NAMALWA (cell line): ENCODE measurements around the gene CACFD1.

ENCODE experiments used
- DNase-seq: peaks from one replicate; pipeline ENCODE4 v3.0.0-alpha.2; 2015; ENCODE audit warnings: low spot score

Gene CACFD1

DNA sequence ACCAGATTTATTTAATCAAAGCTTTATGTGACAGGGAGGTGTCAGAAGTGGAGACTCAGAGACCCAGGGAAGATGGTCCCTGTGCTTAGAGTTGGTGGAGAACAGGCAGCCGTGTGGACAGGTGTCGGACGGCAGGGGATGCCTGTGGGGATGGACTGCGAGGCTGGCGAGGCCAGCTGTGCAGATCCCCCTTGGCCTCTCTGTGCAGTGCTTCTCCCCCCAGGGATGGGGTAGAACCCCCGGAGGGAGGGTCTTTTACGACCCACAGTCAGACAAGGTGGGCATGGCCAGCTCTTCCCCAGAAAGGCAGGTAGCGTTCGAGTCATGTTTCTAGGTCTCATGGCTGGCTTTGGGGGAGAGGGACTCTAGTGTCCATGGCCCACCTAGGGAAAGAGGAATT lies 23.8 kb downstream of the CACFD1 start:
- no peak for DNase-seq

DNA sequence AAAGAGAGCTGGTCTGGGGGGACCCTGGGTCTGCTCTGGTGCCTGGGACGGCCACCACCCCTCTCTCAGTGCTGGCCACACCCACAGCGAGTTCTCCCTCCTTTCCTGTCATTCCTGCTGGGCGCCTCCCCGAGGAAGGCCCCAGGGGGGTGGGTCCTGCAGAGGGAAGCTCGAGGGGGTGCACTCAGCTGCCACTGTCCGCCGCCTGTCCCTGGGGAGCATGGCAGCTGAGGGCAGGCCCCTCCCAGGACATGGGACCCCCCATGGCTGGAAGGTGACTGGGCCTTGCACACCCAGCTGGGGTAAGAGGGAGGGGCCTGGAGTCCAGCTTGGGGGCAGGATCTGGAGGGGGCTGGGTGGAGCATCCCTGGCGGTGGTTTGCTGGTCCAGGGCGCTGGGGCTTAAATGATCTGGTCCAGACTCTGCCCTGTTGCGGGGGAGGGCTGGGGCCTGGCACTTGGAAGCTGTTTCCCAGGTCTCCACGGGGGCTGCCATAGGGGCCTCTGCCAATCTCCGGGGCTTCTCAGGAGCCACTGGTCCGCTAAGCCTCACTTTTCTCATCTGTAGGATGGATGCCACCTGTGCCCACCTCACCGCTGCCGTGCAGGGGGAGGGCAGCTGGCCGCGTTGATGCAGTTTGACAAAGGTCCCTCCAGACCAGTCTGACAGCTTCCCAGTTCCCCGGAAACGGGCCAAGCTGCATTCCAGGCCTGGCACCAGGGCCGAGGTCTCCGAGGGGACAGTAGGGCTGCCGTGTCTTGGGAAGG lies 25.1 kb downstream of the CACFD1 start:
- DNase-seq = no peak

DNA sequence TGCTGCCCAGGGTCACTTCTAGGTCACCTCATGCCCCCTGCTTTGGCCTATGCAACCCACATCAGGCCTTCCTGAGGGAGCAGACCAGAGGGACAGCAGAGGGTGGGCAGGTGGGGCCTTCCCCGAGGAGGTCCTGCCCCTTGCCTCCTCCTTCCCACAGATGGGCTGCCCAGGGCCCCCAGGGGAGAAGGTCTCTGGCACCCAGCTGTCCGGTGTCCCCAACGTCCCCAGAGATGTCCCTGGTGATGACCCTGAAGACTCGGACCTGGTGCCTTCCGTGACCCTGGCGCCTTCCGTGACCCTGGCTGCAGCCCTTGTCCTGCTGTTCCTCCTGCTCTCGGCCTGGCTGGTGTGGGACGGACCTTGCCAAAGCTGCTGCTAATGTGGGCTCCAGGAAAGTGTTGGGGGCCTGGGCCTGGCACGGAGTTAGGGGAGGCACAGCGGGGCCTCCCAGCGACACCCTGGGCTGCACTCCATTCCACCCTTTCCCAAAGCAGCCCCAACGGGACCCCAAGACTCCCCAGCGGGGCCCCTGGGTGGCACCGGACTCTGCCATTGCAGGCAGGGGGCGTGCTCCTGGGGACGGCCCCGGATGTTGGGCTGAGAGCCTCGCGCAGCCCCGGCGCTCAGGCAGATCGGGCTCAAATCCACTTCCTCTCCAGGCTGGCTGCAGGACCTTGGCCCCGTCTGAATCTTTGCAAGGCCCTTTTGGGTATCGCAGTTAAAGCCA lies 25.9 kb downstream of the CACFD1 start:
- peak; percentile 53 for DNase-seq

DNA sequence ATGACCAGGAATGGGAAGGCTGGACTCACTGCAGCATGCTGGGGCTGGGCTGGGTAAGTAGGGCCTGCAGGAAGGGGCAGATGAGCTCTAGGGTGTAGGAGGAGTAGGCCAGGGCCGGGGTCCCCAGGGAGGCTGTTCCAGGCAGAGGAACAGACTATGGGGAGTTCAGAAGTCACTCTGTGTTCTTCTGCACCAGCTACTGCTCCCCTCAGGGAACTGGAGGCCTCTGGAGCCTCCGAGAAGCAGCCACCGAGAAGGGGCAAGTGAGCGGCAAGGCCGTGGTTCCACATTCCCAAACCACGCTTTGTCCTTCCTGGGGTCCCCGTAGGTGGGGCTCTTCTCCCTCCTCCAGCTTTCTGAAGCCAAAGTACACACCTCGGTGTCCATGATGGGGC lies 27.6 kb downstream of the CACFD1 start:
- no peak for DNase-seq

DNA sequence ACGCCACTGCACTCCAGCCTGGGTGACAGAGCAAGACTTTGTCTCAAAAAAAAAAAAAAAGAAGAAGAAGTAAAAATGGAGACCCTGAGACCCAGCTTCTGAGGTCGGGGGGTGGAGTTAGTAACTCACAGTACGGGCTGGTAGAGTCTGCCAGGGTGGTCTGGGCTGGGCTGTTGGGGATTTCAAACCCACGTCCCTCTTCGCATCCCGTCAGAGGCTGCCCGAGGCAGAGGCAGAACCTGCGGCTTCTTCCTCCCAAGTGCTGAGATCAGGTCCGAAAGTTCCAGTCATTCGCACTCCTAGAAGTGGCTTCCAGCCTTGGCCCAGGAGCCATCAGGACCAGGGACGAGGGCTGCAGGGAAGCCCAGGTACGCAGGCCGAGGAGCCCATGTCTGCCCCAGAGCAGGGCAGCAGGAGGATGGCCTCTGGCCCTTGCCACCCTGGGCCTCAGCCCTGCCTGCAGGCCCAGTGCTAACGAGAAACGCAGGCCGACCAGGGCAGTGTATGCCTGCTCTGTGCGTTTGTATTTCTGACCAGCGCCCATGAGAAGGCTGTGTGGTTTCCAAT lies 29.0 kb downstream of the CACFD1 start:
- DNase-seq = no peak

DNA sequence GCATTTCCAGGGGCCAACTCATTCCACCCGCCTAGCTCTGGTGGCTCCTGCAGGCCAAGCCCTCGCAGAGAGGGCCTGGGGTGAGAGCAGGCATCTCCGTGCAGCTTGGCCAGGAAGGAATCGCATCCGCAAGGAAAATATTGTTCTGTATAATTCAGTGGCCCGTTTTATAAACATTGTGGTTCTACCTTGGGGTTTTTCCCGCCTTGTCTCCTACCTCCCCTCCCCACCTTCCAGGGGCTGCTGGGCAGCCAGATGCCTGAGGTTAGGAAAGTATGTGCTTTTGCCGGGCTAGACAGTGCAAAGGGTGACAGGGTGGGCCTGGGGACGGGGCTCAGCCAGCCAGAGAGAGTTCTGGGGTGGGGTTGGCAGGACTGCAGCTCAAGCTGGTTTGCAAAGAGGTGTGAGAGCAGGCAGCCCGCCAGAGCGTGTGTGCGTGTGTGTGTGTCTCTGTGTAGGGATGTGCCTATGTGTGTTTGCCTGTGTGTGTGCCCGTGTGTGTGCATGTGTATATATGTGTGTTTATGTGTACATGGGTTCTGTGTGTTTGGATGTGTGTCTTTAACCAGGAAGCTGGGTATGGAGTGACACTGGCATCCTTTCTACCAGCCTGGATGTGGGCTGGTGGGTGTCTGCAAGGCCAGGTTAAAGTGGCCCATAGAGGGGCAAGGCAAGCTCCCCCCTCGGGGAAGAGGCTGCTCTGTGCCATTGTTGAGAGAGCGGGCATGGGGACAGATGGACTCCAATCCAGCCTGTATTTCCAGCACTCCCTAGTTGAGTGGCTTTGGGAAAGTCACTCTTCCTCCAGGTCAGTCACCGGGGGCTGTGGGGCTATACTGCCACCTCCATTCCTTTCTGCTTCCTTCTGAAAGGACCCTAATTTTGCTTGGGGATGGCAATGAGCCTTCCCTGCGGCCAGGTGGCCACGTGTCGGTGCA lies 29.7 kb downstream of the CACFD1 start:
- no peak for DNase-seq

DNA sequence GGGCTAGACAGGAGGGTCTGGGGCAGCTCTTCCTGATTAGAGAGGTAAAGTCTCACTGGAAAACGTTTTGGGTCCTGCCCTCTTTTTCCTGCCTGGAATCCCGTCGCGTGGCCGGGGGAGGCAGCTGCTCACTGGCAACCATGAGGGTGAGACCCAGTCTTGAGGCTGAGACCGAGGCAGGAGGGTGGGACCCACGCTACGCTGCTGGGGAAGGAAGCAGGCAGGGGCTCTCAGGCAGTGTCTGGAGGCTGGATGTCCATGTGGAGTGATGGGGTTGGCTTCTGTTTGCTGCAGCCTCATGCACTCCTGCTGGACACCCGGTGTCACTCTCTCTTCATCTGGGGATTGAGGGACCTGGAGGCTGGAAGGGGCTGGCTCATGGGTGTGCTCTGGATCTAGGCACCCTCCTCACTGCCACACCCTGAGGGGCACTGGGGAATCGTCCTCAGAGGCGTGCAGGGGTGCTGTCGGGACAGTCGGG lies 30.5 kb downstream of the CACFD1 start:
- DNase-seq = no peak

DNA sequence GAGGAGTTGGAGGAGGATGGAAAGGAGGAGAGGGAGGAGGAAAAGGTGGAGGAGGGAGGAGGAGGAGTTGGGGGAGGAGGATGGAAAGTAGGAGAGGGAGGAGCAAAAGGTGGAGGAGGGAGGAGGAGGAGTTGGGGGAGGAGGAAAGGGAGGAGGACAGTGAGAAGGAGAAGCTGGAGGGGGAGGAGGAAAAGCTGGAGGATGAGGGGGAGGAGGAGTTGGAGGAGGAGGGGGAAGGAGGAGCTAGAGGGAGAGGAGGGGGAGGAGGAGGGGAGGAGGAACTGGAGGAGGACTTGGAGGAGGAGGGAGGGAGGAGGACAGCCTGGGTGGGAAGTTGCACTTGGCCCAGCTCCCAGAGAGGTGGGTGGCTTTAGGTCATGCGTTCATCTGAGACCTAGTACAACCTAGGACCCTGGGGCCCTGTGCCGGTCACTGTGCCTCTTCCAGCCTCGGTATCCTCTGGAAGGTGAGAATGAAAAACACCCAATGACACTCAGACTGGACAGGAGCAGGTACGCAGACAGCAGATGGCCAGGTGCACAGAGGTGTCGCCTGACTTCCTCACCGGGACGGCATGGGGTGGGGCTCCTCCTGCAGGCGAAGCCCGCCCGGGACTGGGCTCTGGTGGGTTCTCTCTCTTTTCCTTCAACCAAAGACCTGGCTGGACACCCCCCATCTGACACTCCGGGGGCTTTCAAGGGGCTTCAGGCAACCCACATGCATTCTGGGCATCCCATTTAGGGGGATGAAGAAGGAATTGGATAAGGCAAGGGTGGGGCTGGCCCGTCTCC lies 31.3 kb downstream of the CACFD1 start:
- no peak for DNase-seq

DNA sequence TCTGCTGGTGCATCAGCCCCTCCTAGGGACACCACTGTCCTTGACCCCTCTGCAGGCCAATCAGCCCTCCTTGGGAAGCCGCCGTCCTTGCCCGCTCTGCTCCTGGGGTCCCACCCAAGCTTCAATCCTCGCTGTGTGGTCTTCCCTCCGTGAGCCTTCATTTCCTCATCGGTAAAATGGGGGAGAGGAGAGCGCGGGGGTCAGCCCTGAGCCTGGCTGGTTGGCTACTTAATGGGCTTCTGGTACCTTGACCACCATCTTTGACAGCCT lies 31.8 kb downstream of the CACFD1 start:
- no peak for DNase-seq

DNA sequence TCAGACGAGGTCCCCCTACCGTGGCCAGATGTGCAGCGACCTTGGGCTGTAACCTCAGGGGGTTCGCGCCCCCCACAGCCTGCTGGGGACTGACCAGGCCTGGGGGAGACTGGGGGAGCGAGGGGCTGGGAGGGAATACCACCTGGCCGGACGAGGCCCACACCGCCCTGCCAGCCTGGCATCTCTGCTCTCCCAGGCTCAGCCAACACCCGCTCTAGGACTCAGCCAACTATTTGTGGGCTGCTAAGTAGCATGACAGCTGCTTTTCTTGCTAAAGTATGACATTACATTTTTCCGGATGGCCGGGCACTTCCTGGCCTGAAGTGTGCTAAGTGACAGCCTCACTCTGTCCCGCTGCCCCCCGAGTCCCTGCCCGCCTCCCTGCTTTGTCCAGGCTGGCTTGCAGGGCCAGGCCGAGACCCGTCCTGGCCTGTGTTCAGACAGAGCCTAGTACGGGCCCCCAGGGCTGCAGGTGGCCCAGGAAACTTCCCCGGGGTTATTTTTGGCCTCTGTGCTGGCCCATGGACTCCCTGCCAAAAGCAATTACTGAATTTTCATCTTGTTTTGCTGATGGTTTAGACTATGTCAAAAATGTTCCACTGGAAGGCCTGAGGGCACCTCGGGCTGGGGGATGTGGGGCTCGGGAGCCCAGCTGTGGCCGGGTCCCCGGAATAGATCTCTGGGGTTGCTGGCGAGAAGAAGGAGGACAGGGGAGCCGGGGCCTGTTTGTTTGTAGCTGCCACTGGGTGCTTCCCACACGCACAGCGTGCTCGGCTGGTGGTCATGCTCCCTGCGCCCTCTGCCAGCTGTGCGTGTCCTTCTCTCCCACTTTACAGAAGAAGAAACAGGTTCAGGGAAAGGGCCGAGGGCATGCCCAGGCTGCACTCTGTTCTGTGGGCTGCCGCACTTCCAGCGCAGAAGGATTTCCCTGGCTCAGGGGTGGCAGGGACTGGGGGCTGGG lies 32.6 kb downstream of the CACFD1 start:
- DNase-seq = no peak

DNA sequence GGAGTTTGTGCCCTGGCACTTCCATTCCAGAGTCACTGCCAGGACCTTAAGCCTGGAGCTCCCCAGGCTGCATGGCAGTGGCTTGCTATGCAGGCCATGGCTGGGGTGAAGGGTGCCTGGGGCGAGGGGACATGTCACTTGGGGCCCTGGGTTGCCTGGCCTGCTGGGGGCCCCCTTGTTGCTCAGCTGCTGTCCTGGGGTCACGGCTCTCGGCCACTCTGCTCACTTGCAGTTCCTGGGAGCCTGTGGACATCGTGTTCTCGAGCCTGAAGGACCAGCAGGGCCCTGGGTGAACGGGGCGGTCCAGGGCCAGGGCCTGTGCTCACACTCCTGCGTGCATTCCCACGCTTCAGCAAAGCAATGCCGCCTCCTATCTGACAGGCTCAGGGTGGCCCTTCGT lies 33.6 kb downstream of the CACFD1 start:
- no peak for DNase-seq

DNA sequence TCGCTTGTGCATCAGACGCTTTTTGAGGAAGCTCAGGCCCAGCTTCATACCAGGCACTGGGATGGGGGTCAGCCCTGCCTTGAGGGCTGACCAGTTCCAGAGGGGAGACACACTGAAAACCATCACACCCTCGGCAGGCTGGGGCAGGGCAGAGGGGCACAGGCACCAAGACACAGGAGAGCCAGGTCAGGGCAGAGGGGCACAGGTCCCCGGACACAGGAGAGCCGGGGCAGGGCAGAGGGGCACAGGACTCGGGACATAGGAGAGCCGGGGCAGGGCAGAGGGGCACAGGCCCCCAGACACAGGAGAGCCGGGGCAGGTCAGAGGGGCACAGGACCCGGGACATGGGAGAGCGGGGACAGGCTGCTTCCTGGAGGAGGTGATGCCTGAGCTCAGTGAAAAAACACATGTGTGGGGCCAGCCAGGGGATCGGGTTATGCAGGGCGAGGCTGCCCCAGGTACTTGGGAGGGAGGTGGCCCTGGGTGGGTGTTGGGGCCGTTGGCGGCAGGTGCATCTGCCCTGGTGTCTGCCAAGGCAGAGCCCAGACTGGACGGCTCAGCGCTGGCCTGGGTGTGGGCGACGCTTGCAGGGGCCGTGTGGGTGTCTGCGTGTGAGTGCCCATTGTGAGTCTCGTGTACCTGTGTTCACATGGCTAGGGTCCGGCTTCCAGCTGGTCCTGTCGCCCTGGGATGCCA lies 34.2 kb downstream of the CACFD1 start:
- no peak for DNase-seq

DNA sequence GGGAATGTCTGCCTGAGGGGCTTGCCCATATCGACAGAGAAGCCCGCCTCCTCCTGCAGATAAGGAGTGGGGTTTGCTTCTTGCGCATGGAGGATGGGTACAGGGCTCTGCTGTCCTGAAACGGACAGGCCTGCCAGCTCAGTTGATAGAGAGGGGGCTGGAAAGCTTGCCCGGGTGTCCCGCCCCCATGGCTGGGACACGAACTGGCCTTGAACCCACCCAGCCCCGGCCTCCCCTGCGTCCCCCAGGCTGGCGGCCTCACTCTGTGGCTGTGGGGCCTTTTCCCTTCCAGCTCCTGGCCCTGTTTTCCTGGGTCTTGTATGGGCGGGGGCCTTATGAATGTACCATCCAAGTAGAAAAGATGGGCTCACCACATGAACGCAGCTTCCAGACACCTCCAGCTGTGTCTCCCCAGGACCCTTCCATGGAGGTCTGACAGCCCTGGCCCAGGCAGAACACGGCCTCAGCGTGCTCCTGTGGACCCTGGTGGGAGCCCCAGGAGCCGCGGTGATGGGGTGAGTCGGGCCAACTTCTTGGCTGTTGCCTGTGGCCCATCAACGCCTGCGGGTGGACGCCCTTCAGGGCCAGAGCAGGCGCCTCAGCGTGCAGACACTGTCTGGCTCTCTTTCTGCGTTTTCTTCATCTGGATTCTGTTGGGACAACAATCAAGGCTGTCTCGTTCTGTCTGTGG lies 35.0 kb downstream of the CACFD1 start:
- no peak for DNase-seq

DNA sequence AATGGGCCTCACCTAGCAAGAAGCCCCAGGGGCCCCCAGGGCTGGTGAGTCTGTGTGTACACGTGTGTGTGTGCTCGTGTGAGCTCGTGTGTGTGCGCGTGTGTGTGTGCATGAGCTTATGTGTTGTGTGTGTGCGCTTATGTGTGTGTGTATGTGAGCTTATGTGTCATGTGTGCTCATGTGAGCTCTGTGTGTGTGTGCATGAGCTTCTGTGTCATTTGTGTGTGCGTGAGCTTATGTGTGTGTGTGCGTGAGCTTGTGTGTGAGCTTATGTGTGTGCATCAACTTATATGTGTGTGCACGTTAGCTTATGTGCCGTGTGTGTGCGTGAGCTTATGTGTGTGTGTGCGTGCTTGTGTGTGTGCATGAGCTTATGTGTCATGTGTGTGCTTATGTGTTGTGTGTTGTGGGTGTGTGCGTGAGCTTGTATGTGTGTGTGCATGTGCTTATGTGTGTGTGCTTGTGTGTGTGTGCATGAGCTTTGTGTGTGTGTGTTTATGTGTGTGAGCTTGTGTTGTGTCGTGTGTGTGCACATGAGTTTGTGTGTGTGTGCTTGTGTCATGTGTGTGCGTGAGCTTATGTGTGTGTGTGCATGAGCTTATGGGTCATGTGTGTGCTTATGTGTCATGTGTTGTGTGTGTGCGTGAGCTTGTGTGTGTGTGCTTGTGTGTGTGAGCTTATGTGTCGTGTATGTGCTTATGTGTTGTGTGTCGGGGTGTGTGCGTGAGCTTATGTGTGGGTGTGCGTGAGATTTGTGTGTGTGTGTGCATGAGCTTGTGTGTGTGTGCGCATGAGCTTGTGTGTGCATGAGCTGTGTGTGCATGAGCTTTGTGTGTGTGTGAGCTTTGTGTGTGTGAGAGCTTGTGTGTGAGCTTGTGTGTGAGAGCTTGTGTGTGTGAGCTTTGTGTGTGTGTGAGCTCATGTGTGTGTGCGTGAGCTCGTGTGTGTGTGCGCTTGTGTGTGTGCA lies 35.8 kb downstream of the CACFD1 start:
- DNase-seq = no peak

DNA sequence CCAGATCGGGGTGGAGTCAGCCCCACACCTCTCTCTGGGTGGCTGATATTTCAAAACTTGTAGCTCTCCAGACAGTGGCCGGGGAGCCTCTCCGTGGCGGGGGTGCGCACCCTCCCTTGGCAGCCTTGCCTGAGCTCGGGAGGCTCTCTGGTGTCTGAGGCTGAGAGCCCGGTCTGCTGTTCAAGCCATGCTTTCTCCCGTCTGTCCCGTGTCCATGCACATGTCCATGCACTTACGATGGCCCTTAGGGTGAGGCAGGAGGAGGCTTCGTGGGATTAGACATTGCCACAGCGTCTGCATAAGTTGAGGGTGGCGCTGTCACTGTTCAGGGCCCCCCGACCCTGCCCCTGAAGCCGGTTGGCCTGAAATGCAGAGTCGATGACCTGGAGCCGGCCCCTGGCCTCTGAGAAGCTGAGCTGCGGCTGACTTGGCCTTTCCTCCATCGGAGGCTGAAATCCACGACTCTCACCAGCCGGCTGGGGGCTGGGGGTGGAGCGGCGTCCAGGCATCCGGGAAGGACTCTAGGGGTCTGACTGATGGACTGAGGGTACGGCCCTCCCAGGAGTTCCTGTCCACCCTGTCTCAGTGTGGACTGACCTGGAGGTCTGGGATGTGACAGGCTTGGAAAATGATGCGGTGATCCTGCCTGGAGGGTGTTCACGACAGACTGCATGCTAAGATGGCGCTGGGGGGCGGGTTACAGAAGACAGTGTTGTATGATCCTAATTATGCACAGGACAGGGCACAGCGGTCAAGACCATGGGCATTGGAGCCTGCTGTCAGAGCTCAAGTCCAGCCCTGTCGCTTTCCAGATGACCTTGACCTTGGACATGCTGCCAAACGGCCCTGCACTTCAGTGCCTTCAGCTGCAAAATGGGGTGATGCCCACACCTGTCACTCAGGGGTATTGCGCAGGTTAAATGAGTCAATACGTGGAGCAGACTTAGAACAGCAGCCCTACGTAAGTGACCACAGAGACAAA lies 37.4 kb downstream of the CACFD1 start:
- DNase-seq = no peak

DNA sequence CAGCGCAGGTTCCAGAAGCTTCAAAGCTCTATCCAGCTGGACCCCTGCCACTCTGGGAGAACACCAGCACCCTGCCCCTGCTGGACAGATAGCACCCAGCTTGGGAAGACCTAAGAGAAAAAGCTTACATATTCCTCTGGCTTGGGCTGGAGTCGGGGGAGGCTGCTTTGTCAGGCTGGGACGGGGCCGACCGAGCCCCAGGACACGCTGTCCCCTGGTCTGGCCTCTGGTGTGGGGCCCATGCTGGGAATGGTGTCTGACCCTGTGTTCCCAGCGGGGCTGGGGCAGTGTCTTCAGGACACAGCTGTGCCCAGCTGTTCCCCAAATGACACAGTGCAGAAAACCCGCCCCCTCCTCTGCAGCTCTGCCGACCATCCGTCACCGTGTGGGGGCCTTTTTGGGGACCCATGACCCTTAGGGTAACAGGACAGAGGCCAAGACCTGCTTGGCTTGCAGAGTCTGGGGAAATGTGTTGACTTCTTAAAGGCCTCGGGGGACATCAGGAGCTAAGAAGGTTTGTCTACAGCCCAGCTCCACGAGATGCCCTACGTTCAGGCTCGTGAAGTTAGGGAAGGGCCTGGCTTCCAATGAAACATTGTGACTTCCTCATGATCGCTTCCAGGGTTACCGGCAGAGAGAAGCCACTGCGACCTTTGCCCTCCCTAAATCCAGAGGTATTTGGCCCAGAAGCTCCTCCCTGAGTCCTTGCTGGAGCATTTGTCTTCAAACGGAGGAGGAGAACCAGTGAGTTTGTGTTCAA lies 39.5 kb downstream of the CACFD1 start:
- no peak for DNase-seq
